Subcutaneous adipose tissue (tissue), 4 donors: ENCODE results near the gene ITGB5. TPM values are rescaled to one million over a fixed set of nuclear protein-coding genes. Genes with fewer than 3 reads are reported as not detected.

Source experiments
- total RNA-seq, 4 donors: library from RNA; depleted of rRNA; stranded (reverse); fragments of >200 nt; gene quantifications; one replicate each; pipeline ENCODE4 v1.1.0, GENCODE V29; 2016
- TF ChIP-seq, protein P1 (sequence below): fragments of 450-650 bp; IDR thresholded peaks from one replicate; pipeline ENCODE4 v1.5.1; 2016; ENCODE audit warnings: low read depth, mild to moderate bottlenecking, control low read depth, antibody characterized with exemption, moderate library complexity

The ITGB5 gene
- total RNA-seq, 4 donors from 2014 or later, result 165 to 320 (median 262) TPM

DNA sequence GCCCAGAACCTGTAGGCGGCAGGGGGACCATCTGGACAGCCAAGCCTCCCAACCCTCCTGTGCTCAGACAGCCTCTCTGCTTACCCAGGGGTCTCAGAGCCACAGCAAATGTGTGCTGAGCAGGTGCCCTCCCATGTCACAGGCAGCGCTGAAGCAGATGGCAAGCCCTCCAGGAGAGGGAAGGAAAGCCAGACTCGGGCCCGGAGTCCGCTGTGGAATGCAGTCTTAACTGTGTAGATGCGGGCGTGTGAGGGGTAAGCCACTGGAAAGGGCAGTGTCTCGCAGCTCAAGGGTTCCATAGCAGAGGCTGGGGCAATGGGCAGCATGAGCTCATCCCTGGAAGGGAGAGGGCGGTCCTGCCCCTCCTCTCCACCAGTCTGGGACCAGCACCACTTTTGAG lies 111.3 kb downstream of the ITGB5 start:
- TF ChIP-seq, protein P1, sequence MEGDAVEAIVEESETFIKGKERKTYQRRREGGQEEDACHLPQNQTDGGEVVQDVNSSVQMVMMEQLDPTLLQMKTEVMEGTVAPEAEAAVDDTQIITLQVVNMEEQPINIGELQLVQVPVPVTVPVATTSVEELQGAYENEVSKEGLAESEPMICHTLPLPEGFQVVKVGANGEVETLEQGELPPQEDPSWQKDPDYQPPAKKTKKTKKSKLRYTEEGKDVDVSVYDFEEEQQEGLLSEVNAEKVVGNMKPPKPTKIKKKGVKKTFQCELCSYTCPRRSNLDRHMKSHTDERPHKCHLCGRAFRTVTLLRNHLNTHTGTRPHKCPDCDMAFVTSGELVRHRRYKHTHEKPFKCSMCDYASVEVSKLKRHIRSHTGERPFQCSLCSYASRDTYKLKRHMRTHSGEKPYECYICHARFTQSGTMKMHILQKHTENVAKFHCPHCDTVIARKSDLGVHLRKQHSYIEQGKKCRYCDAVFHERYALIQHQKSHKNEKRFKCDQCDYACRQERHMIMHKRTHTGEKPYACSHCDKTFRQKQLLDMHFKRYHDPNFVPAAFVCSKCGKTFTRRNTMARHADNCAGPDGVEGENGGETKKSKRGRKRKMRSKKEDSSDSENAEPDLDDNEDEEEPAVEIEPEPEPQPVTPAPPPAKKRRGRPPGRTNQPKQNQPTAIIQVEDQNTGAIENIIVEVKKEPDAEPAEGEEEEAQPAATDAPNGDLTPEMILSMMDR, result no peak

- TF ChIP-seq, protein P1, result no peak
Measured at GRCh38 chr3:124774841-124775402, 112.2 kb downstream of the ITGB5 start.

DNA sequence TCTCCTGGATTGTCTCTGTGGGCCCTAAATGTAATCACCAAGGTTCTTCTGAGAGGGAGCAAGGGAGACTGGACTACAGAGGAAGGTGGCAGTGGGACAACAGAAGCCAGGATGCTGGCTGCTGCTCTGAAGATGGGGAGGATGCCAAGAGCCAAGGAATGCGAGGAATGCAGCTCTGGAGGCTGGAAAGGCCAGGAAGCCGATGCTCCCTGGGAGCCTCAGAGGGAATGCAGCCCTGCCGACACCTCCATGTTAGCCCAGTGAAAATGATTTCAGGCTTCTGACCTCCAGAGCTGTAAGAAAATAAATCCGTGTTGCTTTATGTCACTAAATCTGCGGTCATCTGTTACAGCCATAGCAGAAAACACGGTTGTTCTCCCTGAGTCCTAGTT lies 112.8 kb downstream of the ITGB5 start:
- TF ChIP-seq, protein P1, result no peak

DNA sequence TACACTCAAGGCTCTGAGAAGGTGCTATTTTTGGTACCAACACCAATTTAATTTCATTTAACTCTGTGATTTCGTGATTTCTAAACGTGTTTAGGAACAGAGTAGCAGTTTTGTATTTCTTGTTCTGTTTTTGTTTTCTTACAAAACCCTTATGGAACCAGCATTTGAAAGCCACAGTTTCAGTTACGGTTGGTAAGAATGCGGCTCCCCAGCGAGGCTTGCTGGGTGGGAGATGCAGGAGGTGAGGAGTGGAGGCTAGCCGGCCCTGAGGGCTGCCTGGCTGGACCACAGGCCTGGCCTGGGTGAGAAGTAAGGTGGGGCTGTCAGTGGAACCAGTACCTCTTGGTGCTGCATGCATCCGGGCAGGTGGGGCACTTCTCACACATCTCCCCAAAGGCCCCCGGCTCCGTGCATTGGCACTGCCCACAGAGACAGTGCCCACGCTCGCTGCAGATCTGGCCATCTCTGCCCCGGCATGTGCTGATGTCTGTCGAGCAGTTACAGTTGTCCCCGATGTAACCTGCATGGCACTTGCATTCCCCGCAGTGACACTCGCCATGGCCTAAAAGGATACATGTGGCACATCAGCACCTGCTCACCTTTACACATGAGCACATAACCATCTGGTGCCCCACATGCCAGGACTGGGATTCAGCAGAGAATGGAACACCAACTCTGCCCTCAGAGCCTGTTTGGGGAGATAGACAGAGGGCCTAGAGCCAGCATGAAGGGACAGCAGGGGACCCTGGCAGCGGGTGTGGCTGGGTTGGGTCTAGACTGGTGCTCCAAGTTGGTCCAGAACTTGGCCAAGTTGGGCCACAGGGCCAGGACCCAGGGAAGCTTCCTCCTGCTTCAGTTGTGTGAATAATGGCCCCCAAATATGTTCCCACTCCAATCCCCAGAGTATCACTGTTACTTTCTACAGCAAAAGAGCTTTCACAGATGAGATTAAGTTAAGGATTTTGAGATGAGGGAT lies 113.5 kb downstream of the ITGB5 start:
- TF ChIP-seq, protein P1, result no peak

DNA sequence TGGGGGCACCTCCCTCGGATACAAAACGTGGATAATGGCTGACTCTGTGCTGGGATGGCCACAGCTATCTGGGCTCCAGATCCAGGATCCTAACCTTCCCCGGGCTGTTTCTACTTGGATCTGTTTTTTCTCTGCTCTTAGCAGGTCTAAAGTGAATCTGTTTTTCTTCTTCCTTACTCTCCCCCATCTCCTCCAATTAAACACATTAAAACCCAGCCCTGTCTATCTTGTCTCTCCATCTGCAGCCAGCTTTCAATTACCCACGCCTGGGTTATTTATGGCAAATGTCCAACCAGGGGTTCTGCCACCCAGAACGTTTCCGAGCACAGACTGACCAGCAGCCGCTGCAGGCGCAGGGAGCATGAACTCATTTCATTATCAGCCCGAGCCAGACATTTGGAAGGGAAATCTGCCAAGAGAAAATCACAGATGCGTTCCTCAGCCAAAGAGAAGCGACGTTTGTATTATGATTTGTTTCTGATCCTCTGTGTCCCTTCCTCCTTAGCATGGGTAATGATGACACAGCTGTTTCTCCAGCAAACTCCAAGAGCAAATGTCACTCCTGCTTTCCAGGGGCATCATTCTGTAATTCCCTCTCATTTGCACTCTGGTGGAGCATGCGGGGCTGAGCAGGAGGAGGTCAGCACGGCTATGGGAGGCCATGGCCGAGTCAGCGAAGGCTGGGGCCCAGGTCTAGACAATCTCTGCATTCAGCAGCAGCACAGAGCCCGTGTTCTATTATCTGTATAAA lies 114.9 kb downstream of the ITGB5 start:
- TF ChIP-seq, protein P1, result no peak

- TF ChIP-seq, protein P1, result no peak
Measured at GRCh38 chr3:124771083-124771445, 116.1 kb downstream of the ITGB5 start.
